HG02870 (cell line): ENCODE results near the gene DDX46.
A peak's percentile ranks its signal among the peaks of the same experiment; 100 is the strongest.
"Not testable (repeated sequence)": the region's sequence is repeated elsewhere in the genome, so short reads cannot be mapped to it uniquely, and the experiment has no call there.

Source experiments
- ATAC-seq: cut with Tn5 transposase; IDR thresholded peaks from one replicate; pipeline ENCODE4 v1.9.1; 2021; ENCODE audit warnings: mild to moderate bottlenecking, moderate library complexity; ENCODE audit not compliant: unreplicated experiment

DDX46 gene, protein sequence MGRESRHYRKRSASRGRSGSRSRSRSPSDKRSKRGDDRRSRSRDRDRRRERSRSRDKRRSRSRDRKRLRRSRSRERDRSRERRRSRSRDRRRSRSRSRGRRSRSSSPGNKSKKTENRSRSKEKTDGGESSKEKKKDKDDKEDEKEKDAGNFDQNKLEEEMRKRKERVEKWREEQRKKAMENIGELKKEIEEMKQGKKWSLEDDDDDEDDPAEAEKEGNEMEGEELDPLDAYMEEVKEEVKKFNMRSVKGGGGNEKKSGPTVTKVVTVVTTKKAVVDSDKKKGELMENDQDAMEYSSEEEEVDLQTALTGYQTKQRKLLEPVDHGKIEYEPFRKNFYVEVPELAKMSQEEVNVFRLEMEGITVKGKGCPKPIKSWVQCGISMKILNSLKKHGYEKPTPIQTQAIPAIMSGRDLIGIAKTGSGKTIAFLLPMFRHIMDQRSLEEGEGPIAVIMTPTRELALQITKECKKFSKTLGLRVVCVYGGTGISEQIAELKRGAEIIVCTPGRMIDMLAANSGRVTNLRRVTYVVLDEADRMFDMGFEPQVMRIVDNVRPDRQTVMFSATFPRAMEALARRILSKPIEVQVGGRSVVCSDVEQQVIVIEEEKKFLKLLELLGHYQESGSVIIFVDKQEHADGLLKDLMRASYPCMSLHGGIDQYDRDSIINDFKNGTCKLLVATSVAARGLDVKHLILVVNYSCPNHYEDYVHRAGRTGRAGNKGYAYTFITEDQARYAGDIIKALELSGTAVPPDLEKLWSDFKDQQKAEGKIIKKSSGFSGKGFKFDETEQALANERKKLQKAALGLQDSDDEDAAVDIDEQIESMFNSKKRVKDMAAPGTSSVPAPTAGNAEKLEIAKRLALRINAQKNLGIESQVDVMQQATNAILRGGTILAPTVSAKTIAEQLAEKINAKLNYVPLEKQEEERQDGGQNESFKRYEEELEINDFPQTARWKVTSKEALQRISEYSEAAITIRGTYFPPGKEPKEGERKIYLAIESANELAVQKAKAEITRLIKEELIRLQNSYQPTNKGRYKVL

GRCh38 chr5:134758504-134759341 is at the start of gene DDX46:
TSS of gene DDX46 (plus strand) at chr5:134758779. CDS start at chr5:134758939, 160 bp downstream.
- peak; percentile 98 for ATAC-seq

- ATAC-seq: no peak
Measured at GRCh38 chr5:134714120-134714519, 44.5 kb upstream of the DDX46 start.

DNA sequence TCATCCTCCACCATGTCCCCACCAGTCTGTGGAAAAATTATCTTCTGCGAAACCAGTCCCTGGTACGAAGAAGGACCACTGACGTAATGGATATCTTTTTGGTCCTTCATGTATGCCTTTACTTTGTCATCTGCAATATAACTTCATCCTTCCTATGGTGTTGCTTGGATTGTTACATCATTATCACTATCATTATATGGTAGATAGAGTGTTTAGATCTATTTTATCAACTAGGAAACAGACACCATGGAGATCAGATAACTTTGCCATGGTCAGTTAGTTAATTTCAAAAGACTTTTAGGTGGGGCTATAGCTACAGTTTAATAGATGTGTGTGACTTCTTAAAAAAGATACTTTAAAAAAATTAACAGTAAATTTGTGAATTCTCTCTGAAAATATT is 44.0 kb upstream of the DDX46 start:
- no peak for ATAC-seq

DNA sequence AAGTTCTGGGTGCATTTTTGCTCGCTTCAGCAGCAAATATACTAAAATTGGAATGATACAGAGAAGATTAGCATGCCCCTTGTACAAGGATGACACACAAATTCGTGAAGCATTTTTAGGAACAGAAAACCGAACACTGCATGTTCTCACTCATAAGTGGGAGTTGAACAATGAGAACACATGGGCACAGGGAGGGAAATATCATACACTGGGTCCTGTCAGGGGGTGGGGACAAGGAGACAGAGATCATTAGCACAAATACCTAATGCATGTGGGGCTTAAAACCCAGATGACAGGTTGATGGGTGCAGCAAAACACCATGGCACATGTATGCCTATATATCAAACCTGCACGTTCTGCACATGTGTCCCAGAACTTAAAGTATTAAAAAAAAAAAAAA is 43.1 kb upstream of the DDX46 start:
- not testable (repeated sequence) for ATAC-seq

DNA sequence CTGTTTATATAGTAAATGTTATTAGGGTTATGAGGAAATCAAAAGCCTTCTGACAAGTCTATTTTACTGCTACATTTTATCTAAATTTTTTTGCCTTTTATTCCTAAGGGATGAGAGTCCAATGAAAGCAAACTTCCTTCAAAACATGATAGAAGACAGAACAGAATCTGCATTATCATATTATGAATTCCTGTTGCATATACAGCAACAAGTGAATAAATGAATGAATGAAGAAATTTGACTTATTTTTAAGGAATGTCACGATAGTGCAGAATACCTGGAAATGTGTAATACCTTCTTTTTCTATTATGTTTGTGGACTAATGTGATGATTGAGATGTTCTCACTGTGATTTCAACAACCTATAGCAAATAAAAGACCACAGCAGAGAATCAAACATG is 33.7 kb upstream of the DDX46 start:
- ATAC-seq: no peak

DNA sequence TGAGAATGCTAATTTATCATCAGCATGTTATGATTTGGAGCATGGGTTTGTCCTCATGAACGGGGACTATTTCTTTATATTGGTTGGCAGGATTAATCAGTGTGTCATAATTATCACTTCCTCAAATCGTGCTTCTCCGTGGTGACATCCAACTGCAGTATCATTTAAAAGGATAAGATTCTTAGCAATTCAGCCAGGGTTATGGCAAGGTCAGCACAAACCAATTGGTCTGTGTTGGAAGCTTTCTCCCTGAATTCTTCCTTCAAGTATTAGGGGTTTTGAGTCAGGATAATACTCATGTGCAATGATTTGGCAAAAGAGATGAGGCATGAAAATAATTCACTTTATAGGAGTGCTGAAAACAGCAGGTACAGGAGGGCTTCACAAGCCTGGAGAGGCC is 25.8 kb upstream of the DDX46 start:
- ATAC-seq: no peak

DNA sequence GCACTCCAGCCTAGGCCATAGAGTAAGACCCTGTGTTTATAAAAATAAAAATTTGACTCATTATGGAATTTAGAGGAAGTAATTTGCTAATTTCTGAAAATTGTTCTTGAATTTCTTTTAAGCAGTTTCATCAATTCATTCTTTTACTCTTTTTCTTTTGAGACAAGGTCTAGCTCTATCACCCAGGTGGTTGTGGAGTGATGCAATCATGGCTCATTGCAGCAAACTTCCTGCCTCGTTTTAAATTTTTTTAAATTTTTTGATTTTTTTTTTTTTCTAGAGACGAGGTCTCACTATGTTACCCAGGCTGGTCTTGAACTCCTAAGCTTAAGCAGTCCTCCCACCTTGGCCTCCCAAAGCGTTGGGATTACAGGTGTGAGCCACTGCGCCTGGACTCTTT is 23.3 kb upstream of the DDX46 start:
- no peak for ATAC-seq

GRCh38 chr5:134736173-134736812 is 22.3 kb upstream of the DDX46 start:
- no peak for ATAC-seq

DNA sequence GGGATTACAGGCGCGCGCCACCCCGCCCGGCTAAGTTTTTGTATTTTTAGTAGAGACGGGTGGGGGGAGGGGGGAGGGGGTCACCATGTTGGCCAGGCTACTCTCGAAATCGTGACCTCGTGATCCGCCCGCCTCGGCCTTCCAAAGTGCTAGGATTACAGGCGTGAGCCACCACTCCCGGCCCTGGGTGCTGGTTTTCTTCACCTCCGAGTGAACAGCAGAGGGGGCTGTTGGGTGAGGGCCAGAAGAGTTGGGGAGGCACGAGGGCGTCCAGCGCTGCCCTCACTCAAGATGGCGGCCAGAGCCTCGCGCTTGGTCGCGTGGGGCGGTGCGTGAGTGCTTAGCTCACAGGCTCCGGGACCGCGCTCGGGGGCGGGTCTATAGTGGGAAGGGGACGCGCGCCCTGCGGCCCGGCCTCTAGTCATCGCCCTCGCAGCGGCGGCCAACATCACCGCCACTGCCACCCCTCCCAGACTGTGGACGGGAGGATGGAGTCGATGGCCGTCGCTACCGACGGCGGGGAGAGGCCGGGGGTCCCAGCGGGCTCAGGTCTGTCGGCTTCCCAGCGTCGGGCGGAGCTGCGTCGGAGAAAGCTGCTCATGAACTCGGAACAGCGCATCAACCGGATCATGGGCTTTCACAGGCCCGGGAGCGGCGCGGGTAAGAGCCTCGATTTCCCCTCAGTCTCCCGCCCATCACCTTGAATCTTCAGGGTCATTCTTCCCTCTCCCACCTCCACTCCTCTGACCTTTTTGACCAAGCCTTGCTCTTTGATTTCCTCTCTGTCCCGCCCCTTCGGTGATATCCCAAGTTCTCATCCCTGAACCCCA is 20.2 kb upstream of the DDX46 start, which contains the start of gene CAMLG:
CAMLG (plus strand) TSS at position 416 of the 830 bp plus-strand sequence; CDS start at position 489, 73 bp downstream.
- peak; percentile 94 for ATAC-seq

DNA sequence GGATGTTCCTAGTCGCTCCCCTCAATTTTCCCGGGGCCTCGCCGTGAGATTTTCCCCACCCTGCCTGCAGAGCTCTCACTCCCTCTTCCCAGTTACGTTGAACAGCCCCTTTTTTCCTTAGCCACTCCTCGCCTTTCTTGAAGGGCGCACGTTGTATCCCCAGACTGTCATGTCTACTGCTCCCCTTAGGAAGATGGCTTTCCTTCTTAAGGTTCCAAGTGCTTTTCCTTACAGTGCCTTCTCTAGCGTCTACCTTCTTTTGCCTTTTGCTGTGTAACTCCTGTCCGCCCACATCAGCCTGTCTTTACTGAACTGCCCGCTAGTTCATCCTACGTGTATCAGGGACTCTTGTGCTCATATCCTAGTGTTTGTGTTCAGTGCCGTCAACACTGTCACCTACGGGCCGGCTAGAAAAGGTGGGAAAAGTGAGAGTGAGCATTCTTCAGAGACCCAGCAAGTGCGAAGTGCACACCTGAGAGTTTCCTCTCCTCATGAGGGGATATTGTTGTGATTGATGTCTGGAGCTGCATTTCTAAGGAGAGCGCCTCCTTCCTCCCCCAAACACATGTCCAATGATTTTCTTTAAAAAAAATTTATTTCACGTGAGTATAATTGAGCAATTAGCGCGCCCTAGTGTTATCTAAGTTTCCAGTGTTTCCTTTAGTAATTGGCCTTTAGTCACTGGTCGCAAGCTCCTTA is 19.5 kb upstream of the DDX46 start:
- no peak for ATAC-seq

DNA sequence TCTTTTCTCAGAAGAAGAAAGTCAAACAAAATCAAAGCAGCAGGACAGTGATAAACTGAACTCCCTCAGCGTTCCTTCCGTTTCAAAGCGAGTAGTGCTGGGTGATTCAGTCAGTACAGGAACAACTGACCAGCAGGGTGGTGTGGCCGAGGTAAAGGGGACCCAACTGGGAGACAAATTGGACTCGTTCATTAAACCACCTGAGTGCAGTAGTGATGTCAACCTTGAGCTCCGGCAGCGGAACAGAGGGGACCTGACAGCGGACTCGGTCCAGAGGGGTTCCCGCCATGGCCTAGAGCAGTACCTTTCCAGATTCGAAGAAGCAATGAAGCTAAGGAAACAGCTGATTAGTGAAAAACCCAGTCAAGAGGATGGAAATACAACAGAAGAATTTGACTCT is 17.5 kb upstream of the DDX46 start:
- ATAC-seq: no peak

- no peak for ATAC-seq
Measured at GRCh38 chr5:134742134-134742533, 16.4 kb upstream of the DDX46 start.

GRCh38 chr5:134749415-134749814 is 9.2 kb upstream of the DDX46 start:
- no peak for ATAC-seq

- ATAC-seq: no peak
Measured at GRCh38 chr5:134758176-134758503, 439 bp upstream of the DDX46 start.

DNA sequence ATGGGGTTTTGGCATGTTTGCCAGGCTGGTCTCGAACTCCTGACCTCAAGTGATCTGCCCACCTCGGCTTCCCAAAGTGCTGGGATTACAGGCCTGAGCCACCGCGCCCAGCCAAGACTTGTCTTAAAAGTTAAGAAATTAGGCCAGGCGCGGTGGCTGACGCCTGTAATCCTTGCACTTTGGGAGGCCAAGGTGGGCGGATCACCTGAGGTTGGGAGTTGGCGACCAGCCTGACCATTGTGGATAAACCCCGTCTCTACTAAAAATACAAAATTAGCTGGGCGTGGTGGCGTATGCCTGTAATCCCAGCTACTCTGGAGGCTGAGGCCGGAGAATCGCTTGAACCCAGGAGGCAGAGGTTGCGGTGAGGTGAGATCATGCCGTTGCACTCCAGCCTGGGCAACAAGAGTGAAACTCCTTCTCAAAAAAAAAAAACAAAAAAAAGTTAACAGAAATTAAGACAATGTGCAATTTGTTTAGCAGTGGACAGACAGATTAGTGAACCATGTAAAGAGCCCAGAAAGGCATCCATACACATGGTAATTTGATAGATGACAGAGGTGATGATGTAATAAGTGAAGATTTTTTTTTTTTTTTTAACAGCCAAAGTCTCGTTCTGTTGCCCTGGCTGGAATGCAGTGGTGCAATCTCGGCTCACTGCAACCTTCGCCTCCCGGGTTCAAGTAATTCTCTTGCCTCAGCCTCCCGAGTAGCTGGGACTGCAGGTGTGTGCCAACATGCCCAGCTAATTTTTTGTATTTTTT is 9.1 kb downstream of the DDX46 start:
- ATAC-seq: not testable (repeated sequence)

GRCh38 chr5:134769206-134769605 is 10.6 kb downstream of the DDX46 start:
- ATAC-seq: no peak

DNA sequence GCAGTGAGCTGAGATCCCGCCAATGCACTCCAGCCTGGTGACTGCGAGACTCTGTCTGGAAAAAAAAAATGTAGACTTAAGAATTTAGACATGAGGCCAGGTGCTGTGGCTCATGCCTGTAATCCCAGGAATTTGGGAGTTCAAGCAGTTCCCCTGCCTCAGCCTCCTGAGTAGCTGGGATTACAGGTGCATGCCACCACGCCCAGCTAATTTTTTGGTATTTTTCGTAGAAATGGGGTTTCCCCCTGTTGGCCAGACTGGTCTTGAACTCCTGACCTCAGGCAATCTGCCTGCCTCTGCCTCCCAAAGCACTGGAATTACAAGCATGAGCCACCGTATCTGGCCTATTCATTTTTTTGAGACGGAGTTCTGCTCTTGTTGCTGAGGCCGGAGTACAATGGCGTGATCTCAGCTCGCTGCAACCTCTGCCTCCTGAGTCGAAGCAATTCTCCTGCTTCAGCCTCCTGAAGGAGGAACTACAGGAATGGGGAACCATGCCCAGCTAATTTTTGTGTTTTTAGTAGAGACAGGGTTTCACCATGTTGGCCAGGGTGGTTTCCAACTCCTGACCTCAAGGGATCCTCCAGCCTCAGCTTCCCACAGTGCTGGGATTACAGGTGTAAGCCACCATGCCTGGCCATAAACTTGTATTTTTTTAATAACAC is 14.0 kb downstream of the DDX46 start:
- ATAC-seq: no peak

GRCh38 chr5:134777366-134777765 is 18.8 kb downstream of the DDX46 start:
- ATAC-seq: no peak
